ENCODE measurements around the gene PCGF6. TPM values are rescaled to one million over a fixed set of nuclear protein-coding genes. Genes with fewer than 3 reads are reported as not detected.

The PCGF6 gene
- polyA plus RNA-seq, 1 donor (not counting 4 experiments of a cell fraction or from before 2014, with no cell fraction given): 11.1 TPM

GRCh38 chr10:103280506-103280905 is 70.4 kb downstream of the PCGF6 start:
- DNase-seq (ENCODE audit: low read depth, low spot score) (no peak), FAIRE-seq (no peak)
- H3K4me2 ChIP-seq (ENCODE audit: control insufficient read depth, extremely low read depth, insufficient read depth, low read depth, low read length): no peak overlapping the region
- no peak overlapping the region for H3K4me3 ChIP-seq (ENCODE audit: control insufficient read depth in 2 of 3, extremely low read depth in 1 of 3, insufficient read depth in 2 of 3, low read depth in 1 of 3, low read length in 3 of 3)
- dilution Hi-C loops (cut with MboI; ENCODE audit: extremely low pct_ligation_motif_present, low sequenced_read_pairs): no loop called here
- no peaks in the 10 kb centered on the region for H3K9me3 ChIP-seq (ENCODE audit: control insufficient read depth, low read depth, low read length)
- no peaks in the 10 kb centered on the region for H3K79me2 ChIP-seq (ENCODE audit: control insufficient read depth, insufficient read depth, low read length)
- peaks cover 48% of the 10 kb centered on the region for H3K27me3 ChIP-seq (ENCODE audit: control insufficient read depth, extremely low read depth, insufficient read depth, low read length)
- TF ChIP-seq EZH2 (IDR thresholded peaks at IDR 0.05; ENCODE audit: low read length) (no peak), CTCF (optimal IDR thresholded peaks at IDR 0.05 in 1 of 3, IDR thresholded peaks at IDR 0.05 in 1 of 3, conservative IDR thresholded peaks at IDR 0.05 in 1 of 3; ENCODE audit: extremely low read depth in 1 of 3, insufficient read depth in 2 of 3, low read length in 3 of 3) (no peak)
- H2AFZ ChIP-seq (ENCODE audit: control insufficient read depth, low read length): no peak overlapping the region
- peaks cover 4% of the 10 kb centered on the region for H3K4me1 ChIP-seq (ENCODE audit: control insufficient read depth, extremely low read depth, insufficient read depth, low read length)
- no peaks in the 10 kb centered on the region for H3K9me1 ChIP-seq (ENCODE audit: control insufficient read depth, extremely low read depth, insufficient read depth, low read length)
- H3K27ac ChIP-seq (ENCODE audit: control insufficient read depth, insufficient read depth, low read length): no peak overlapping the region
- H3K9ac ChIP-seq (ENCODE audit: control insufficient read depth, extremely low read depth, insufficient read depth, low read length): no peak overlapping the region
- H3K36me3 ChIP-seq (ENCODE audit: control insufficient read depth in 2 of 2, extremely low read depth in 1 of 2, insufficient read depth in 2 of 2, low read length in 2 of 2): no peaks in the 10 kb centered on the region
- H4K20me1 ChIP-seq (ENCODE audit: control insufficient read depth, extremely low read depth, insufficient read depth, low read length): no peaks in the 10 kb centered on the region

GRCh38 chr10:103280031-103280430 is 70.9 kb downstream of the PCGF6 start:
- dilution Hi-C loops (cut with MboI; ENCODE audit: extremely low pct_ligation_motif_present, low sequenced_read_pairs): no loop called here

More at GRCh38 chr10:103280031-103280430, 70.9 kb downstream of the PCGF6 start:
- no peaks in the 10 kb centered on the region for H3K9me1 ChIP-seq (ENCODE audit: control insufficient read depth, extremely low read depth, insufficient read depth, low read length)
- H3K4me2 ChIP-seq (ENCODE audit: control insufficient read depth, extremely low read depth, insufficient read depth, low read depth, low read length): no peak overlapping the region
- no peak overlapping the region for H3K9ac ChIP-seq (ENCODE audit: control insufficient read depth, extremely low read depth, insufficient read depth, low read length)
- no peak for TF ChIP-seq EZH2 (IDR thresholded peaks at IDR 0.05; ENCODE audit: low read length)
- TF ChIP-seq CTCF (optimal IDR thresholded peaks at IDR 0.05 in 1 of 3, IDR thresholded peaks at IDR 0.05 in 1 of 3, conservative IDR thresholded peaks at IDR 0.05 in 1 of 3; ENCODE audit: extremely low read depth in 1 of 3, insufficient read depth in 2 of 3, low read length in 3 of 3): no peak
- no peak overlapping the region for H3K4me3 ChIP-seq (ENCODE audit: control insufficient read depth in 2 of 3, extremely low read depth in 1 of 3, insufficient read depth in 2 of 3, low read depth in 1 of 3, low read length in 3 of 3)
- DNase-seq (ENCODE audit: low read depth, low spot score): no peak
- no peaks in the 10 kb centered on the region for H3K36me3 ChIP-seq (ENCODE audit: control insufficient read depth in 2 of 2, extremely low read depth in 1 of 2, insufficient read depth in 2 of 2, low read length in 2 of 2)
- no peak overlapping the region for H3K27ac ChIP-seq (ENCODE audit: control insufficient read depth, insufficient read depth, low read length)
- no peaks in the 10 kb centered on the region for H3K79me2 ChIP-seq (ENCODE audit: control insufficient read depth, insufficient read depth, low read length)
- no peaks in the 10 kb centered on the region for H3K9me3 ChIP-seq (ENCODE audit: control insufficient read depth, low read depth, low read length)
- H3K27me3 ChIP-seq (ENCODE audit: control insufficient read depth, extremely low read depth, insufficient read depth, low read length): peaks cover 48% of the 10 kb centered on the region
- H3K4me1 ChIP-seq (ENCODE audit: control insufficient read depth, extremely low read depth, insufficient read depth, low read length): peaks cover 4% of the 10 kb centered on the region
- no peak for FAIRE-seq
- no peak overlapping the region for H2AFZ ChIP-seq (ENCODE audit: control insufficient read depth, low read length)
- H4K20me1 ChIP-seq (ENCODE audit: control insufficient read depth, extremely low read depth, insufficient read depth, low read length): no peaks in the 10 kb centered on the region

Measured in keratinocyte (primary cell).